ENCODE data around the gene NT5C1B. TPM values are rescaled to one million over a fixed set of nuclear protein-coding genes. Genes with fewer than 3 reads are reported as not detected.

Gene NT5C1B
- total and polyA plus RNA-seq, 4 donors, result 0.02 to 0.63 TPM; not detected in 2

GRCh38 chr2:18551169-18551568, 38.2 kb downstream of the NT5C1B start:
- no peak overlapping the region for H3K4me3 ChIP-seq (ENCODE audit: low read depth in 1 of 3, low read length in 3 of 3)
- peaks cover 0 to 15% (median 3%) of the 10 kb centered on the region in 4 donors for H3K36me3 ChIP-seq (ENCODE audit: control insufficient read depth in 4 of 4, insufficient read depth in 3 of 4, low read depth in 1 of 4, low read length in 3 of 4)
- no peaks in the 10 kb centered on the region for H3K27me3 ChIP-seq (ENCODE audit: control insufficient read depth in 4 of 4, insufficient read depth in 4 of 4, low read length in 3 of 4)
- H3K9me3 ChIP-seq (ENCODE audit: control insufficient read depth in 4 of 4, low read length in 3 of 4), result no peaks in the 10 kb centered on the region
- H3K9ac ChIP-seq (ENCODE audit: low read depth in 1 of 2, low read length in 2 of 2), result no peak overlapping the region
- peaks cover 0 to 3% (median 1%) of the 10 kb centered on the region in 4 donors for H3K4me1 ChIP-seq (ENCODE audit: control insufficient read depth in 4 of 4, insufficient read depth in 4 of 4, low read length in 3 of 4)
- no peak for DNase-seq (ENCODE audit: low spot score)
- no peak for TF ChIP-seq GABPA (IDR thresholded peaks at IDR 0.05 in 1 of 2, conservative IDR thresholded peaks at IDR 0.05 in 1 of 2)
- TF ChIP-seq MAX (IDR thresholded peaks at IDR 0.05), result no peak
- no peak for TF ChIP-seq YY1 (IDR thresholded peaks at IDR 0.05)
- TF ChIP-seq EGR1 (IDR thresholded peaks at IDR 0.05; ENCODE audit: low read depth in 2 of 2), result no peak
- no peak overlapping the region for H3K27ac ChIP-seq (ENCODE audit: low read depth in 1 of 2, low read length in 2 of 2)
- WGBS, result 45% methylated on average over 1 of the region's 1 CpG

- WGBS, result 95% methylated on average over 2 of the region's 2 CpGs
- Histone ChIP-seq H3K9ac (ENCODE audit: low read depth in 1 of 2, low read length in 2 of 2) (no peak overlapping the region), H3K27me3 (ENCODE audit: control insufficient read depth in 4 of 4, insufficient read depth in 4 of 4, low read length in 3 of 4) (no peaks in the 10 kb centered on the region), H3K4me1 (ENCODE audit: control insufficient read depth in 4 of 4, insufficient read depth in 4 of 4, low read length in 3 of 4) (peaks cover 0 to 3% (median 1%) of the 10 kb centered on the region in 4 donors), H3K27ac (ENCODE audit: low read depth in 1 of 2, low read length in 2 of 2) (no peak overlapping the region), H3K9me3 (ENCODE audit: control insufficient read depth in 4 of 4, low read length in 3 of 4) (no peaks in the 10 kb centered on the region), H3K36me3 (ENCODE audit: control insufficient read depth in 4 of 4, insufficient read depth in 3 of 4, low read depth in 1 of 4, low read length in 3 of 4) (peaks cover 0 to 13% (median 3%) of the 10 kb centered on the region in 4 donors), H3K4me3 (ENCODE audit: low read depth in 1 of 3, low read length in 3 of 3) (no peak overlapping the region)
- TF ChIP-seq JUND (IDR thresholded peaks at IDR 0.05), result no peak
- TF ChIP-seq GABPA (IDR thresholded peaks at IDR 0.05 in 1 of 2, conservative IDR thresholded peaks at IDR 0.05 in 1 of 2), result no peak
- TF ChIP-seq SP1 (IDR thresholded peaks at IDR 0.05), result no peak
- no peak for TF ChIP-seq REST (IDR thresholded peaks at IDR 0.05)
- TF ChIP-seq RAD21 (IDR thresholded peaks at IDR 0.05), result no peak
- TF ChIP-seq YY1 (IDR thresholded peaks at IDR 0.05), result no peak
- TF ChIP-seq EGR1 (IDR thresholded peaks at IDR 0.05; ENCODE audit: low read depth in 2 of 2), result no peak
- no peak for TF ChIP-seq TAF1 (conservative IDR thresholded peaks at IDR 0.05)
- TF ChIP-seq FOXA1 (IDR thresholded peaks at IDR 0.05), result no peak
- no peak for TF ChIP-seq HNF4A (conservative IDR thresholded peaks at IDR 0.05)
- TF ChIP-seq ATF3 (IDR thresholded peaks at IDR 0.05), result no peak
- no peak for TF ChIP-seq MAX (IDR thresholded peaks at IDR 0.05)
- TF ChIP-seq RXRA (IDR thresholded peaks at IDR 0.05), result no peak
- no peak for TF ChIP-seq FOXA2 (IDR thresholded peaks at IDR 0.05)
- DNase-seq (ENCODE audit: low spot score), result no peak
These were observed 38.9 kb downstream of the NT5C1B start for GRCh38 chr2:18550433-18550832.

- 94% methylated on average over 2 of the region's 2 CpGs for WGBS
- DNase-seq (ENCODE audit: low spot score), result no peak
- peaks cover 0 to 2% (median under 1%) of the 10 kb centered on the region in 4 donors for H3K36me3 ChIP-seq (ENCODE audit: control insufficient read depth in 4 of 4, insufficient read depth in 3 of 4, low read depth in 1 of 4, low read length in 3 of 4)
- no peaks in the 10 kb centered on the region for H3K27me3 ChIP-seq (ENCODE audit: control insufficient read depth in 4 of 4, insufficient read depth in 4 of 4, low read length in 3 of 4)
- peaks cover 0 to 3% (median 1%) of the 10 kb centered on the region in 4 donors for H3K4me1 ChIP-seq (ENCODE audit: control insufficient read depth in 4 of 4, insufficient read depth in 4 of 4, low read length in 3 of 4)
- H3K27ac ChIP-seq (ENCODE audit: low read depth in 1 of 2, low read length in 2 of 2), result no peak overlapping the region
- TF ChIP-seq RAD21 (IDR thresholded peaks at IDR 0.05), result no peak
- no peak for TF ChIP-seq ZBTB33 (IDR thresholded peaks at IDR 0.05)
- no peak overlapping the region for H3K9ac ChIP-seq (ENCODE audit: low read depth in 1 of 2, low read length in 2 of 2)
- H3K9me3 ChIP-seq (ENCODE audit: control insufficient read depth in 4 of 4, low read length in 3 of 4), result no peaks in the 10 kb centered on the region
- H3K4me3 ChIP-seq (ENCODE audit: low read depth in 1 of 3, low read length in 3 of 3), result no peak overlapping the region
These were observed 40.3 kb downstream of the NT5C1B start for GRCh38 chr2:18549083-18549482.
